ENCODE data around the gene SBNO2. TPM values are rescaled to one million over a fixed set of nuclear protein-coding genes. Genes with fewer than 3 reads are reported as not detected.

SBNO2 gene
- polyA plus RNA-seq, 3 donors, result 14.9 to 23.6 (median 18.3) TPM

GRCh38 chr19:1105008-1105872 lies 68.8 kb downstream of the SBNO2 start:
- DNase-seq (ENCODE audit: extremely low read depth in 1 of 11, low read depth in 9 of 11, low spot score in 4 of 11), result peak in 2 of 11 donors; percentile 31 to 51

GRCh38 chr19:1104311-1105007 lies 69.6 kb downstream of the SBNO2 start:
- peak in 6 of 11 donors; percentile 51 to 72 (median 62) for DNase-seq (ENCODE audit: extremely low read depth in 1 of 11, low read depth in 9 of 11, low spot score in 4 of 11)

- DNase-seq (ENCODE audit: extremely low read depth in 1 of 11, low read depth in 9 of 11, low spot score in 4 of 11), result peak; percentile 97 to 100 (median 99)
Measured at GRCh38 chr19:1103708-1104310, 70.3 kb downstream of the SBNO2 start, which contains the start of gene GPX4. TSS of gene GPX4 (plus strand) at chr19:1103994. CDS start at chr19:1104044, 50 bp downstream.

- no peak for DNase-seq (ENCODE audit: extremely low read depth in 1 of 11, low read depth in 9 of 11, low spot score in 4 of 11)
Measured at GRCh38 chr19:1103132-1103707, 70.8 kb downstream of the SBNO2 start.

- peak in 1 of 11 donors; percentile 18 for DNase-seq (ENCODE audit: extremely low read depth in 1 of 11, low read depth in 9 of 11, low spot score in 4 of 11)
Measured at GRCh38 chr19:1102407-1103131, 71.5 kb downstream of the SBNO2 start.

- no peak for DNase-seq (ENCODE audit: extremely low read depth in 1 of 11, low read depth in 9 of 11, low spot score in 4 of 11)
Measured at GRCh38 chr19:1101337-1101698, 72.8 kb downstream of the SBNO2 start.

GRCh38 chr19:1098177-1099051 lies 75.7 kb downstream of the SBNO2 start:
- DNase-seq (ENCODE audit: extremely low read depth in 1 of 11, low read depth in 9 of 11, low spot score in 4 of 11), result no peak

GRCh38 chr19:1097810-1098176 lies 76.3 kb downstream of the SBNO2 start:
- no peak for DNase-seq (ENCODE audit: extremely low read depth in 1 of 11, low read depth in 9 of 11, low spot score in 4 of 11)

GRCh38 chr19:1094978-1095701 lies 78.9 kb downstream of the SBNO2 start, which contains the start of gene POLR2E:
TSS of gene POLR2E (minus strand) at chr19:1095375. CDS start at chr19:1095315, 60 bp downstream.
- DNase-seq (ENCODE audit: extremely low read depth in 1 of 11, low read depth in 9 of 11, low spot score in 4 of 11), result peak; percentile 91 to 97 (median 96)

- DNase-seq (ENCODE audit: extremely low read depth in 1 of 11, low read depth in 9 of 11, low spot score in 4 of 11), result no peak
Measured at GRCh38 chr19:1094655-1094977, 79.5 kb downstream of the SBNO2 start.

- no peak for DNase-seq (ENCODE audit: extremely low read depth in 1 of 11, low read depth in 9 of 11, low spot score in 4 of 11)
Measured at GRCh38 chr19:1093811-1094553, 80.1 kb downstream of the SBNO2 start.

GRCh38 chr19:1093330-1093729 lies 80.7 kb downstream of the SBNO2 start:
- no peak for DNase-seq (ENCODE audit: extremely low read depth in 1 of 11, low read depth in 9 of 11, low spot score in 4 of 11)

GRCh38 chr19:1091544-1092175 lies 82.4 kb downstream of the SBNO2 start:
- DNase-seq (ENCODE audit: extremely low read depth in 1 of 11, low read depth in 9 of 11, low spot score in 4 of 11), result no peak

GRCh38 chr19:1090731-1091543 lies 83.1 kb downstream of the SBNO2 start:
- DNase-seq (ENCODE audit: extremely low read depth in 1 of 11, low read depth in 9 of 11, low spot score in 4 of 11), result no peak

- no peak for DNase-seq (ENCODE audit: extremely low read depth in 1 of 11, low read depth in 9 of 11, low spot score in 4 of 11)
Measured at GRCh38 chr19:1089891-1090290, 84.2 kb downstream of the SBNO2 start.

Data from renal cortex interstitium (tissue), 11 donors.